ENCODE data around the gene FBLN2. TPM values are rescaled to one million over a fixed set of nuclear protein-coding genes. Genes with fewer than 3 reads are reported as not detected.

The FBLN2 gene
- polyA plus RNA-seq, 1 experiment = 15.5 TPM

GRCh38 chr3:13541691-13542090 lies 7.2 kb upstream of the FBLN2 start:
- POLR2A ChIA-PET = no interaction called here
- no peak for DNase-seq (ENCODE audit: low read depth, low spot score)
- Histone ChIP-seq H3K27ac (ENCODE audit: low read depth, low read length) (no peak overlapping the region), H3K9me3 (ENCODE audit: control insufficient read depth, insufficient read depth, low read length) (peaks cover 23% of the 10 kb centered on the region), H3K27me3 (ENCODE audit: control insufficient read depth, insufficient read depth, low read length) (no peaks in the 10 kb centered on the region), H3K4me3 (ENCODE audit: low read depth, low read length) (no peak overlapping the region)
- CTCF ChIA-PET = no interaction called here
- TF ChIP-seq CTCF (IDR thresholded peaks at IDR 0.05; ENCODE audit: low read depth, low read length) = no peak

- Histone ChIP-seq H3K9me3 (ENCODE audit: control insufficient read depth, insufficient read depth, low read length) (peaks cover 21% of the 10 kb centered on the region), H3K27ac (ENCODE audit: low read depth, low read length) (no peak overlapping the region), H3K27me3 (ENCODE audit: control insufficient read depth, insufficient read depth, low read length) (no peaks in the 10 kb centered on the region), H3K4me3 (ENCODE audit: low read depth, low read length) (no peak overlapping the region)
- ChIA-PET POLR2A (no interaction called here), CTCF (interaction anchor here (0.6 to 1.0 kb wide), 2 partner anchors 14 to 48 kb away, joined by 3 read pairs; no protein-coding TSS in a partner anchor)
- no peak for TF ChIP-seq CTCF (IDR thresholded peaks at IDR 0.05; ENCODE audit: low read depth, low read length)
- no peak for DNase-seq (ENCODE audit: low read depth, low spot score)
Observed at GRCh38 chr3:13542142-13542541, 6.8 kb upstream of the FBLN2 start.

- CTCF ChIA-PET = interaction anchor here (1.0 kb wide), 1 partner anchor 15 kb away, joined by 3 read pairs; no protein-coding TSS in a partner anchor
- no peak for TF ChIP-seq CTCF (IDR thresholded peaks at IDR 0.05; ENCODE audit: low read depth, low read length)
- Histone ChIP-seq H3K4me3 (ENCODE audit: low read depth, low read length) (no peak overlapping the region), H3K27ac (ENCODE audit: low read depth, low read length) (peak overlapping the region; percentile 71), H3K9me3 (ENCODE audit: control insufficient read depth, insufficient read depth, low read length) (peaks cover 21% of the 10 kb centered on the region), H3K27me3 (ENCODE audit: control insufficient read depth, insufficient read depth, low read length) (no peaks in the 10 kb centered on the region)
- DNase-seq (ENCODE audit: low read depth, low spot score) = peak; percentile 30
- POLR2A ChIA-PET = no interaction called here
Observed at GRCh38 chr3:13543253-13543652, 5.7 kb upstream of the FBLN2 start.

GRCh38 chr3:13544293-13544831 lies 4.6 kb upstream of the FBLN2 start:
- Histone ChIP-seq H3K4me3 (ENCODE audit: low read depth, low read length) (no peak overlapping the region), H3K9me3 (ENCODE audit: control insufficient read depth, insufficient read depth, low read length) (peaks cover 21% of the 10 kb centered on the region), H3K27ac (ENCODE audit: low read depth, low read length) (peak overlapping the region; percentile 22), H3K27me3 (ENCODE audit: control insufficient read depth, insufficient read depth, low read length) (no peaks in the 10 kb centered on the region)
- POLR2A ChIA-PET = no interaction called here
- no peak for TF ChIP-seq CTCF (IDR thresholded peaks at IDR 0.05; ENCODE audit: low read depth, low read length)
- CTCF ChIA-PET = interaction anchor here (1.1 to 1.5 kb wide), 4 partner anchors 50 to 104 kb away, joined by 3 to 4 read pairs (median 3); no protein-coding TSS in a partner anchor
- no peak for DNase-seq (ENCODE audit: low read depth, low spot score)

GRCh38 chr3:13544951-13545651 lies 3.8 kb upstream of the FBLN2 start:
- no peak overlapping the region for H3K27ac ChIP-seq (ENCODE audit: low read depth, low read length)
- no peaks in the 10 kb centered on the region for H3K27me3 ChIP-seq (ENCODE audit: control insufficient read depth, insufficient read depth, low read length)
- ChIA-PET POLR2A (no interaction called here), CTCF (interaction anchor here (1.4 to 1.5 kb wide), 2 partner anchors 92 to 103 kb away, joined by 3 to 4 read pairs; no protein-coding TSS in a partner anchor)
- DNase-seq (ENCODE audit: low read depth, low spot score) = no peak
- H3K9me3 ChIP-seq (ENCODE audit: control insufficient read depth, insufficient read depth, low read length) = peaks cover 21% of the 10 kb centered on the region
- H3K4me3 ChIP-seq (ENCODE audit: low read depth, low read length) = no peak overlapping the region
- no peak for TF ChIP-seq CTCF (IDR thresholded peaks at IDR 0.05; ENCODE audit: low read depth, low read length)

Data from AG04450 (cell line).